HCT116 (cell line): ENCODE data around the gene DHX32. TPM values are rescaled to one million over a fixed set of nuclear protein-coding genes. Genes with fewer than 3 reads are reported as not detected.
"Not testable (repeated sequence)": the region's sequence is repeated elsewhere in the genome, so short reads cannot be mapped to it uniquely, and the experiment has no call there.

ENCODE experiments used
- ATAC-seq: fragments of 200-7000 bp; cut with Tn5 transposase; 2 replicates; pipeline ENCODE4 v1.9.1; 2020; ENCODE audit warnings: mild to moderate bottlenecking, moderate library complexity
- BruUV-seq: library from RNA; stranded (reverse); fragments of 400-500 nt; replicated peaks from 2 replicates; lab custom pipeline; 2021; lab: Mats Ljungman, UMichigan
- CTCF ChIA-PET: fragments of 300-600 bp; sonication (Branson Sonifier 250); formaldehyde crosslinking; loops from one replicate; lab custom pipeline; 2021; ENCODE audit warnings: antibody characterized with exemption; lab: Charles Lee
- POLR2A ChIA-PET: fragments of 300-600, 350-600 bp; sonication (Branson Sonifier 250); formaldehyde crosslinking; loops from one replicate; lab custom pipeline; 2021; ENCODE audit warnings: antibody characterized with exemption; lab: Charles Lee
- RAD21 ChIA-PET, 2 experiments: fragments of 300-600 bp; sonication (Branson Sonifier 250); formaldehyde crosslinking; loops; one replicate each; lab custom pipeline; 2023; ENCODE audit warnings: low total read pairs in 2 of 2; ENCODE audit not compliant: uncharacterized antibody in 2 of 2, unreplicated experiment in 2 of 2, low non-redundant PET in 1 of 2; lab: Charles Lee
- DNase-seq: peaks from one replicate; pipeline ENCODE4 v3.0.0-alpha.2; 2010; ENCODE audit warnings: low read depth, low spot score
- H2AFZ ChIP-seq: fragments of 200-600 bp; shearing (Covaris generic), sonication (generic); 2 replicates; pipeline ENCODE4 v1.6.1; 2017; ENCODE audit warnings: low read depth, mixed run types, mixed read lengths, antibody characterized with exemption, low read length; ENCODE audit not compliant: poor library complexity, severe bottlenecking
- H3K27ac ChIP-seq: 2 replicates; pipeline ENCODE4 v1.5.1; 2012; ENCODE audit warnings: low read depth, low read length
- H3K27me3 ChIP-seq: fragments of 200-600 bp; sonication (generic); 2 replicates; pipeline ENCODE4 v1.6.1; 2016; ENCODE audit warnings: mixed run types, low read length, mixed read lengths; ENCODE audit not compliant: insufficient read depth
- H3K36me3 ChIP-seq, 2 experiments: fragments of 200-500 bp in 1 of 2; fragments of 200-600 bp in 1 of 2; sonication (Bioruptor generic) in 1 of 2; sonication (generic) in 1 of 2; 2 replicates each; pipeline versions ENCODE4 v1.5.1 to v1.6.1; 2014 to 2016; ENCODE audit warnings: low read length in 2 of 2, inconsistent platforms in 1 of 2, mixed read lengths in 1 of 2, mixed run types in 1 of 2; ENCODE audit not compliant: insufficient read depth in 2 of 2, control insufficient read depth in 1 of 2
- H3K4me1 ChIP-seq, 2 experiments: fragments of 200-600 bp in 1 of 2; sonication (generic) in 1 of 2; 2 replicates each; pipeline versions ENCODE4 v1.5.1 to v1.6.1; 2012 to 2017; ENCODE audit warnings: low read length in 2 of 2, inconsistent platforms in 1 of 2, mild to moderate bottlenecking in 1 of 2, mixed read lengths in 1 of 2, mixed run types in 1 of 2, moderate library complexity in 1 of 2; ENCODE audit not compliant: insufficient read depth in 2 of 2, control insufficient read depth in 1 of 2
- H3K4me2 ChIP-seq: fragments of 200-600 bp; sonication (generic); 2 replicates; pipeline ENCODE4 v1.6.1; 2017; ENCODE audit warnings: mixed run types, low read length, mixed read lengths
- H3K4me3 ChIP-seq, 2 experiments: fragments of 200-600 bp in 1 of 2; sonication (generic) in 1 of 2; replicated peaks in 1 of 2; 2 replicates each; pipeline ENCODE4 v1.5.1; 2011 to 2016; ENCODE audit warnings: low read length in 2 of 2, control low read depth in 1 of 2, low read depth in 1 of 2, mild to moderate bottlenecking in 1 of 2, mixed read lengths in 1 of 2, mixed run types in 1 of 2
- H3K79me2 ChIP-seq: fragments of 200-600 bp; sonication (generic); 2 replicates; pipeline ENCODE4 v1.6.1; 2017; ENCODE audit warnings: mild to moderate bottlenecking, mixed run types, low read length, moderate library complexity, mixed read lengths; ENCODE audit not compliant: insufficient read depth
- H3K9ac ChIP-seq: fragments of 200-600 bp; sonication (generic); 2 replicates; pipeline ENCODE4 v1.6.1; 2016; ENCODE audit warnings: low read length, mixed read lengths
- H3K9me2 ChIP-seq: fragments of 200-600 bp; sonication (generic), shearing (Covaris generic); 2 replicates; pipeline ENCODE4 v1.6.1; 2017; ENCODE audit warnings: mixed run types, mild to moderate bottlenecking, moderate library complexity; ENCODE audit not compliant: insufficient read depth
- H3K9me3 ChIP-seq, 2 experiments: fragments of 200-500 bp in 1 of 2; fragments of 200-600 bp in 1 of 2; sonication (Bioruptor generic) in 1 of 2; sonication (generic) in 1 of 2; 2 replicates each; pipeline ENCODE4 v1.6.1; 2014 to 2017; ENCODE audit warnings: low read length in 2 of 2, mixed read lengths in 2 of 2, inconsistent platforms in 1 of 2, low read depth in 1 of 2, mild to moderate bottlenecking in 1 of 2, mixed run types in 1 of 2, moderate library complexity in 1 of 2; ENCODE audit not compliant: control insufficient read depth in 1 of 2, insufficient read depth in 1 of 2
- H4K20me1 ChIP-seq: fragments of 200-600 bp; sonication (generic), shearing (Covaris generic); 2 replicates; pipeline ENCODE4 v1.6.1; 2017; ENCODE audit warnings: mixed run types, mild to moderate bottlenecking, moderate library complexity; ENCODE audit not compliant: insufficient read depth
- CBX3 ChIP-seq: IDR thresholded peaks from 2 replicates; pipeline ENCODE4 v1.6.1; 2012; ENCODE audit warnings: low read depth
- EGR1 ChIP-seq: IDR thresholded peaks from 2 replicates; pipeline ENCODE4 v1.6.1; 2012; ENCODE audit warnings: low read depth
- MAX ChIP-seq: IDR thresholded peaks from 2 replicates; pipeline ENCODE4 v1.6.1; 2012
- POLR2AphosphoS5 ChIP-seq: IDR thresholded peaks from 2 replicates; pipeline ENCODE4 v1.6.1; 2011; ENCODE audit warnings: mild to moderate bottlenecking, low read depth, low read length, moderate library complexity
- SIN3A ChIP-seq: IDR thresholded peaks from 2 replicates; pipeline ENCODE4 v1.6.1; 2012; ENCODE audit warnings: low read depth
- YY1 ChIP-seq: IDR thresholded peaks from 2 replicates; pipeline ENCODE4 v1.6.1; 2011; ENCODE audit warnings: low read length, low read depth, moderate library complexity, mild to moderate bottlenecking; ENCODE audit not compliant: insufficient replicate concordance; ENCODE audit errors: extremely low read depth
- ZBTB33 ChIP-seq: IDR thresholded peaks from 2 replicates; pipeline ENCODE4 v1.6.1; 2011; ENCODE audit warnings: mild to moderate bottlenecking, low read length, moderate library complexity; ENCODE audit not compliant: insufficient replicate concordance; ENCODE audit errors: extremely low read depth
- ZFX ChIP-seq: fragments of 450-650 bp; IDR thresholded peaks from 2 replicates; pipeline ENCODE4 v1.6.1; 2017
- intact Hi-C: fragments of 100-400 bp; cut with micrococcal nuclease; formaldehyde crosslinking; loops from 2 replicates; pipeline ENCODE4 v1.10.0; 2022
- total RNA-seq: library from RNA; stranded (reverse); gene quantifications from one replicate; pipeline ENCODE4 v1.2.1, GENCODE V29; 2021; ENCODE audit not compliant: unreplicated experiment

Gene DHX32
- total RNA-seq, 1 experiment from 2014 or later = 50.9 TPM

- Histone ChIP-seq H3K9ac (peak within 1 kb of the TSS; percentile 70), H3K27ac (peak within 1 kb of the TSS; percentile 81), H3K4me1 (peaks cover 7 to 25% of the 10 kb centered on the region in 2 experiments), H3K4me3 (peak within 1 kb of the TSS; percentile 80), H3K79me2 (peaks cover 16% of the 10 kb centered on the region)
- H4K20me1 ChIP-seq, H3K27me3 ChIP-seq, POLR2A ChIA-PET, H3K9me2 ChIP-seq, CTCF ChIA-PET, H3K36me3 ChIP-seq, H3K9me3 ChIP-seq, H2AFZ ChIP-seq: not testable (repeated sequence)
- ATAC-seq = peak; percentile 80
- DNase-seq = peak; percentile 84
- intact Hi-C loops = loop anchor here (1.0 kb wide), 1 partner anchor 177 kb away; the partner anchor contains the start of gene EDRF1
- peak; percentile 72 for TF ChIP-seq ZBTB33
- TF ChIP-seq EGR1 = 0 out of 2 replicates have a peak, but pooled peaks have one; percentile 31
- TF ChIP-seq POLR2AphosphoS5 = peak; percentile 78
- 0 out of 2 replicates have a peak, but pooled peaks have one; percentile 28 for TF ChIP-seq CBX3
- TF ChIP-seq MAX = peak; percentile 85
- TF ChIP-seq YY1 = peak; percentile 44
- TF ChIP-seq ZFX = peak; percentile 98
- peak; percentile 95 for TF ChIP-seq SIN3A
- TF ChIP-seq, all 23 proteins: peak for 8; not testable (repeated sequence) for 15
- BruUV-seq = not testable (repeated sequence)
- RAD21 ChIA-PET = interaction anchor here in 1 of 2 experiments (1.5 kb wide), 1 partner anchor 38 kb away, joined by 3 read pairs; no protein-coding TSS in a partner anchor
- H3K4me2 ChIP-seq = peak within 1 kb of the TSS; percentile 60
Measured at GRCh38 chr10:125896088-125896934, 15.2 kb upstream of the DHX32 start, which contains the start of gene FANK1. FANK1 (plus strand) TSS chr10:125896564; CDS start chr10:125896643, 79 bp downstream.
